ENCODE results near the gene SMARCC2. TPM values are rescaled to one million over a fixed set of nuclear protein-coding genes. Genes with fewer than 3 reads are reported as not detected.
"Not testable (repeated sequence)": the region's sequence is repeated elsewhere in the genome, so short reads cannot be mapped to it uniquely, and the experiment has no call there.

SMARCC2 gene
- total RNA-seq, 6 experiments from 2014 or later: 72.1 to 99.8 (median 87.1) TPM

GRCh38 chr12:56117778-56118687, 71.2 kb downstream of the SMARCC2 start, which contains the start of gene ZC3H10:
TSS of gene ZC3H10 (plus strand) at chr12:56118266. CDS start at chr12:56120563, 2,297 bp downstream.
- Mint-ChIP-seq H3K27ac (peak within 1 kb of the TSS; percentile 98), H3K9me3 (peaks cover 7% of the 10 kb centered on the region; the same call in 1 of the 2 replicates), H3K27me3 (ENCODE audit: insufficient read depth) (peaks cover 19% of the 10 kb centered on the region), H3K4me3 (peak within 1 kb of the TSS; percentile 95), H3K4me1 (ENCODE audit: low read depth) (peaks cover 43% of the 10 kb centered on the region), H3K36me3 (ENCODE audit: low read depth) (peaks cover 38% of the 10 kb centered on the region)
- peak; percentile 100 for DNase-seq
- peak; percentile 73 for TF ChIP-seq CTCF (IDR thresholded peaks at IDR 0.05)

GRCh38 chr12:56117082-56117706, 72.1 kb downstream of the SMARCC2 start:
- DNase-seq, H3K9me3 Mint-ChIP-seq: not testable (repeated sequence)
- Mint-ChIP-seq H3K36me3 (ENCODE audit: low read depth) (peaks cover 38% of the 10 kb centered on the region), H3K27ac (peak overlapping the region; percentile 98), H3K4me3 (peak overlapping the region; percentile 95), H3K27me3 (ENCODE audit: insufficient read depth) (peaks cover 19% of the 10 kb centered on the region), H3K4me1 (ENCODE audit: low read depth) (peaks cover 36% of the 10 kb centered on the region)

- DNase-seq: peak; percentile 83
- TF ChIP-seq CTCF (IDR thresholded peaks at IDR 0.05): no peak
- Mint-ChIP-seq H3K4me3 (peak within 1 kb of the TSS; percentile 95), H3K27ac (peak within 1 kb of the TSS; percentile 98), H3K9me3 (peaks cover 7% of the 10 kb centered on the region; the same call in 1 of the 2 replicates), H3K27me3 (ENCODE audit: insufficient read depth) (peaks cover 19% of the 10 kb centered on the region), H3K4me1 (ENCODE audit: low read depth) (peaks cover 36% of the 10 kb centered on the region), H3K36me3 (ENCODE audit: low read depth) (peaks cover 38% of the 10 kb centered on the region)
Measured at GRCh38 chr12:56116267-56117081, 72.8 kb downstream of the SMARCC2 start, which contains the start of gene RPL41. TSS of gene RPL41 (plus strand) at chr12:56116633.

- H3K27ac Mint-ChIP-seq: peak overlapping the region; percentile 98
- peaks cover 19% of the 10 kb centered on the region for H3K27me3 Mint-ChIP-seq (ENCODE audit: insufficient read depth)
- TF ChIP-seq CTCF (IDR thresholded peaks at IDR 0.05): no peak
- H3K9me3 Mint-ChIP-seq: peaks cover 7% of the 10 kb centered on the region; the same call in 1 of the 2 replicates
- DNase-seq: no peak
- H3K4me3 Mint-ChIP-seq: peak overlapping the region; percentile 95
- H3K36me3 Mint-ChIP-seq (ENCODE audit: low read depth): peaks cover 38% of the 10 kb centered on the region
- H3K4me1 Mint-ChIP-seq (ENCODE audit: low read depth): peaks cover 34% of the 10 kb centered on the region
Measured at GRCh38 chr12:56115329-56115728, 74.0 kb downstream of the SMARCC2 start.

GRCh38 chr12:56114084-56114483, 75.2 kb downstream of the SMARCC2 start:
- Mint-ChIP-seq H3K4me1 (ENCODE audit: low read depth) (peaks cover 22% of the 10 kb centered on the region), H3K4me3 (no peak overlapping the region), H3K9me3 (peaks cover 7% of the 10 kb centered on the region; the same call in 1 of the 2 replicates), H3K27me3 (ENCODE audit: insufficient read depth) (peaks cover 17% of the 10 kb centered on the region), H3K36me3 (ENCODE audit: low read depth) (peaks cover 42% of the 10 kb centered on the region), H3K27ac (peak overlapping the region; percentile 42)
- DNase-seq: no peak
- no peak for TF ChIP-seq CTCF (IDR thresholded peaks at IDR 0.05)

Other genes starting within 250 kb of the SMARCC2 start
- 1 to 10 TPM in 1 of 6 experiments, under 1 TPM in 5; 0.47 to 1.3 (median 0.59) TPM for gene PMEL, start 223.4 kb downstream of the SMARCC2 start, total RNA-seq (2021; fragmentation: NEBNext Ultra II Directional; extraction: Animal tissue kit (Norgen Biotek cat#: 25700))
- gene CDK2, start 222.7 kb downstream of the SMARCC2 start, total RNA-seq (2021; fragmentation: NEBNext Ultra II Directional; extraction: Animal tissue kit (Norgen Biotek cat#: 25700)): 10 to 100 TPM; 27.1 to 61.0 (median 53.9) TPM
- 100 to 1,000 TPM in 2 of 6 experiments, 10 to 100 TPM in 4; 90.2 to 107 (median 96.5) TPM for gene RAB5B, start 215.4 kb downstream of the SMARCC2 start, total RNA-seq (2021; fragmentation: NEBNext Ultra II Directional; extraction: Animal tissue kit (Norgen Biotek cat#: 25700))
- gene SUOX, start 192.2 kb downstream of the SMARCC2 start, total RNA-seq (2021; fragmentation: NEBNext Ultra II Directional; extraction: Animal tissue kit (Norgen Biotek cat#: 25700)): 10 to 100 TPM; 15.2 to 19.4 (median 17.0) TPM
- gene IKZF4, start 168.4 kb downstream of the SMARCC2 start, total RNA-seq (2021; fragmentation: NEBNext Ultra II Directional; extraction: Animal tissue kit (Norgen Biotek cat#: 25700)): 1 to 10 TPM; 5.2 to 7.2 (median 5.9) TPM
- 100 to 1,000 TPM in 1 of 6 experiments, 10 to 100 TPM in 5; 40.7 to 151 (median 52.1) TPM for gene RPS26, start 147.6 kb downstream of the SMARCC2 start, total RNA-seq (2021; fragmentation: NEBNext Ultra II Directional; extraction: Animal tissue kit (Norgen Biotek cat#: 25700))
- 1 to 10 TPM; 1.0 to 2.5 (median 1.8) TPM for gene ERBB3, start 109.3 kb downstream of the SMARCC2 start, total RNA-seq (2021; fragmentation: NEBNext Ultra II Directional; extraction: Animal tissue kit (Norgen Biotek cat#: 25700))
- 100 to 1,000 TPM; 144 to 190 (median 177) TPM for gene PA2G4, start 84.9 kb downstream of the SMARCC2 start, total RNA-seq (2021; fragmentation: NEBNext Ultra II Directional; extraction: Animal tissue kit (Norgen Biotek cat#: 25700))
- 1,000 to 10,000 TPM; 2,722 to 3,464 (median 3,292) TPM for gene RPL41, start 72.8 kb downstream of the SMARCC2 start, total RNA-seq (2021; fragmentation: NEBNext Ultra II Directional; extraction: Animal tissue kit (Norgen Biotek cat#: 25700))
- 1 to 10 TPM; 3.3 to 4.7 (median 3.8) TPM for gene ZC3H10, start 71.2 kb downstream of the SMARCC2 start, total RNA-seq (2021; fragmentation: NEBNext Ultra II Directional; extraction: Animal tissue kit (Norgen Biotek cat#: 25700))
- 100 to 1,000 TPM; 136 to 174 (median 151) TPM for gene ESYT1, start 61.2 kb downstream of the SMARCC2 start, total RNA-seq (2021; fragmentation: NEBNext Ultra II Directional; extraction: Animal tissue kit (Norgen Biotek cat#: 25700))
- gene MYL6B, start 36.9 kb downstream of the SMARCC2 start, total RNA-seq (2021; fragmentation: NEBNext Ultra II Directional; extraction: Animal tissue kit (Norgen Biotek cat#: 25700)): 100 to 1,000 TPM in 5 of 6 experiments, 10 to 100 TPM in 1; 84.5 to 119 (median 108) TPM
- gene MYL6, start 31.1 kb downstream of the SMARCC2 start, total RNA-seq (2021; fragmentation: NEBNext Ultra II Directional; extraction: Animal tissue kit (Norgen Biotek cat#: 25700)): 1,000 to 10,000 TPM; 2,668 to 3,384 (median 3,141) TPM
- 100 to 1,000 TPM in 1 of 6 experiments, 10 to 100 TPM in 5; 65.9 to 103 (median 71.2) TPM for gene RNF41, start 32.4 kb upstream of the SMARCC2 start, total RNA-seq (2021; fragmentation: NEBNext Ultra II Directional; extraction: Animal tissue kit (Norgen Biotek cat#: 25700))
- 10 to 100 TPM; 46.8 to 53.6 (median 49.4) TPM for gene NABP2, start 34.9 kb upstream of the SMARCC2 start, total RNA-seq (2021; fragmentation: NEBNext Ultra II Directional; extraction: Animal tissue kit (Norgen Biotek cat#: 25700))
- under 1 TPM in 1 of 6 experiments, not detected in 5; 0.10 TPM for gene SLC39A5, start 40.6 kb upstream of the SMARCC2 start, total RNA-seq (2021; fragmentation: NEBNext Ultra II Directional; extraction: Animal tissue kit (Norgen Biotek cat#: 25700))
- gene ANKRD52, start 68.9 kb upstream of the SMARCC2 start, total RNA-seq (2021; fragmentation: NEBNext Ultra II Directional; extraction: Animal tissue kit (Norgen Biotek cat#: 25700)): 10 to 100 TPM; 57.9 to 87.8 (median 68.6) TPM
- 10 to 100 TPM in 1 of 6 experiments, 1 to 10 TPM in 5; 6.4 to 10.7 (median 8.2) TPM for gene COQ10A, start 77.5 kb upstream of the SMARCC2 start, total RNA-seq (2021; fragmentation: NEBNext Ultra II Directional; extraction: Animal tissue kit (Norgen Biotek cat#: 25700))
- 100 to 1,000 TPM; 196 to 247 (median 232) TPM for gene CS, start 110.8 kb upstream of the SMARCC2 start, total RNA-seq (2021; fragmentation: NEBNext Ultra II Directional; extraction: Animal tissue kit (Norgen Biotek cat#: 25700))
- 100 to 1,000 TPM; 177 to 275 (median 188) TPM for gene CNPY2, start 126.5 kb upstream of the SMARCC2 start, total RNA-seq (2021; fragmentation: NEBNext Ultra II Directional; extraction: Animal tissue kit (Norgen Biotek cat#: 25700))
- 10 to 100 TPM in 5 of 6 experiments, 1 to 10 TPM in 1; 9.0 to 16.7 (median 14.6) TPM for gene PAN2, start 144.5 kb upstream of the SMARCC2 start, total RNA-seq (2021; fragmentation: NEBNext Ultra II Directional; extraction: Animal tissue kit (Norgen Biotek cat#: 25700))
- gene IL23A, start 149.4 kb upstream of the SMARCC2 start, total RNA-seq (2021; fragmentation: NEBNext Ultra II Directional; extraction: Animal tissue kit (Norgen Biotek cat#: 25700)): under 1 TPM in 1 of 6 experiments, not detected in 5; 0.38 TPM
- 100 to 1,000 TPM in 2 of 6 experiments, 10 to 100 TPM in 4; 78.6 to 105 (median 95.2) TPM for gene STAT2, start 170.6 kb upstream of the SMARCC2 start, total RNA-seq (2021; fragmentation: NEBNext Ultra II Directional; extraction: Animal tissue kit (Norgen Biotek cat#: 25700))
- gene APOF, start 173.4 kb upstream of the SMARCC2 start, total RNA-seq (2021; fragmentation: NEBNext Ultra II Directional; extraction: Animal tissue kit (Norgen Biotek cat#: 25700)): not detected

All from HFFc6 (cell line).